Mesothelial cell of epicardium (in vitro differentiated cells): Measurements from ENCODE around the gene EIF4G3. TPM values are rescaled to one million over a fixed set of nuclear protein-coding genes. Genes with fewer than 3 reads are reported as not detected.
"Not testable (repeated sequence)": the region's sequence is repeated elsewhere in the genome, so short reads cannot be mapped to it uniquely, and the experiment has no call there.

Experiments
- DNase-seq, 2 experiments: peaks; one replicate each; pipeline ENCODE4 v3.0.0; 2021; ENCODE audit warnings: low spot score in 2 of 2; ENCODE audit not compliant: unreplicated experiment in 2 of 2
- H3K27ac Mint-ChIP-seq: 2 replicates; pipeline ENCODE4 v1.8.0; 2021; ENCODE audit warnings: mixed read lengths
- H3K27me3 Mint-ChIP-seq: 2 replicates; pipeline ENCODE4 v1.8.0; 2021; ENCODE audit warnings: low read depth, mixed read lengths
- H3K36me3 Mint-ChIP-seq: 2 replicates; pipeline ENCODE4 v1.8.0; 2021; ENCODE audit warnings: mixed read lengths
- H3K4me1 Mint-ChIP-seq: 2 replicates; pipeline ENCODE4 v1.8.0; 2021; ENCODE audit warnings: mixed read lengths
- H3K4me3 Mint-ChIP-seq: 2 replicates; pipeline ENCODE4 v1.8.0; 2021; ENCODE audit warnings: mild to moderate bottlenecking, moderate library complexity, mixed read lengths
- H3K9me3 Mint-ChIP-seq: 2 replicates; pipeline ENCODE4 v1.8.0; 2021; ENCODE audit warnings: mixed read lengths
- CTCF ChIP-seq: fragments of 200-600 bp; sonication (generic); IDR thresholded peaks from one replicate; pipeline ENCODE4 v1.5.0; 2021; ENCODE audit warnings: antibody characterized with exemption; ENCODE audit not compliant: unreplicated experiment
- total RNA-seq: library from RNA; stranded (reverse); gene quantifications from 3 replicates; pipeline ENCODE4 v1.2.1, GENCODE V29; 2021

The EIF4G3 gene
- total RNA-seq, 1 donor from 2014 or later = 106 TPM

DNA sequence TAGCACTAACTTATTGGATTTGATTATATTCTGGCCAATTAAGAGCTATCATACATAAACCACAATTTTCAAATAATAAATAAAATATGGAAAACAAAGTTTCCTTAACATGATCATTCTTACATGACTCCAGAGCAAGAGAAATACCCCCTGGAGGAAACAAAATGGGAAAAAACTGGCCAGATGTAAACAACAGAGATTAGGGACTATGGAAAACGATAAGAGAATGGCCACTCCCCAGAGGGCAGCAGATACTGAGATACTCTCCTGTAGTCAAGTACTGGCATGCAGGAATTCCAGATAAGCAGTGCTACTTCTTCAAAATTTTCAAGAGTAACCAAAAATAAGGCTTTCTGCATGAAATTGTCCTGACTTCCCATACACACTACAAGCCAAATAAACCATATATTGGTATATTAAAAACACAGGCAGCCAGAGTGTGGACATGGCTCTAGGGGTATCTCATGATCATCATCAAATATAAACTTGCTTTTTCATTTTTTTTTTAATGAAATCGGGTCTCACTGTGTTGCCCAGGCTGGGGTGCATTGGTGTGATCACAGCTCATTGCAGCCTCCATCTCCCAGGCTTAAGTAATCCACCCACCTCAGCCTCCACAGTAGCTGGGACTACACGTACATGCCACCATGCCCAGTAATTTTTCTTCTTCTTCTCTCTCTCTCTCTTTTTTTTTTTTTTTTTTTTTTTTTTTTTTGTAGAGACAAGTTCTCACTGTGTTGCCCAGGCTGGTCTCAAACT, 118.5 kb downstream of the EIF4G3 start:
- TF ChIP-seq CTCF = no peak
- no peak overlapping the region for H3K4me3 Mint-ChIP-seq
- peaks cover 7% of the 10 kb centered on the region for H3K4me1 Mint-ChIP-seq
- H3K36me3 Mint-ChIP-seq = peaks cover 5% of the 10 kb centered on the region
- no peaks in the 10 kb centered on the region for H3K27me3 Mint-ChIP-seq
- DNase-seq = no peak
- H3K27ac Mint-ChIP-seq = no peak overlapping the region
- H3K9me3 Mint-ChIP-seq = peaks cover 4% of the 10 kb centered on the region

- not testable (repeated sequence) for H3K4me1 Mint-ChIP-seq
Observed at GRCh38 chr1:21053189-21053928, 123.3 kb downstream of the EIF4G3 start.

GRCh38 chr1:21052034-21052433, 124.7 kb downstream of the EIF4G3 start:
- TF ChIP-seq CTCF = no peak
- H3K4me1 Mint-ChIP-seq = peaks cover 5% of the 10 kb centered on the region
- peaks cover 4% of the 10 kb centered on the region for H3K9me3 Mint-ChIP-seq
- no peak overlapping the region for H3K4me3 Mint-ChIP-seq
- no peak overlapping the region for H3K27ac Mint-ChIP-seq
- DNase-seq = no peak
- peaks cover 18% of the 10 kb centered on the region for H3K36me3 Mint-ChIP-seq
- H3K27me3 Mint-ChIP-seq = no peaks in the 10 kb centered on the region

More at GRCh38 chr1:21053189-21053928, 123.3 kb downstream of the EIF4G3 start:
- not testable (repeated sequence) for H3K27me3 Mint-ChIP-seq, H3K27ac Mint-ChIP-seq, DNase-seq, H3K4me3 Mint-ChIP-seq, H3K9me3 Mint-ChIP-seq
- H3K36me3 Mint-ChIP-seq = peaks cover 18% of the 10 kb centered on the region

GRCh38 chr1:21051177-21051825, 125.4 kb downstream of the EIF4G3 start:
- peaks cover 5% of the 10 kb centered on the region for H3K4me1 Mint-ChIP-seq
- TF ChIP-seq CTCF = no peak
- H3K27me3 Mint-ChIP-seq = no peaks in the 10 kb centered on the region
- H3K4me3 Mint-ChIP-seq = no peak overlapping the region
- peaks cover 18% of the 10 kb centered on the region for H3K36me3 Mint-ChIP-seq
- H3K27ac Mint-ChIP-seq = no peak overlapping the region
- DNase-seq = no peak
- peaks cover 4% of the 10 kb centered on the region for H3K9me3 Mint-ChIP-seq

GRCh38 chr1:21050031-21050430, 126.7 kb downstream of the EIF4G3 start:
- no peak overlapping the region for H3K4me3 Mint-ChIP-seq
- peaks cover 18% of the 10 kb centered on the region for H3K36me3 Mint-ChIP-seq
- no peak overlapping the region for H3K27ac Mint-ChIP-seq
- TF ChIP-seq CTCF = no peak
- H3K27me3 Mint-ChIP-seq = no peaks in the 10 kb centered on the region
- DNase-seq = no peak
- H3K9me3 Mint-ChIP-seq = peaks cover 4% of the 10 kb centered on the region
- H3K4me1 Mint-ChIP-seq = peaks cover 9% of the 10 kb centered on the region

DNA sequence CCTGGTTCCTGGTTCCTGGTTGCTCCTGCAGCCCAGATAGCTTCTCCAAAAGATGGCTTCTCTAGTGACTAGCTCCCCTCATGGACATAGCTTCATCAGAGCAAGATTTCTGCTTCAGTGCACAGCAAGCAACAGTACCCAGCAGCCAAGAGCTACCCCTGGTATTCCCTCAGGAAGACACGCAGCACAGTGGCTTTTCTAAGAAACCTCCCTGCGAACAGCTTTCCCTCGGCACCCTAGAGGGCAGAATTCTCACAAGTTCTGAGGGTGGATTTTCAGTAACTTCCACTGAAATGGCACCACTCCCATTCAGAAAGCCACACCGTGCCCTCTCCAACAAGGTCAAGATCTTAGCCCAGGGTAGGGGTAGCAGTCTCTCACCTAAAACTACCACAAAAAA, 128.2 kb downstream of the EIF4G3 start:
- H3K9me3 Mint-ChIP-seq = no peaks in the 10 kb centered on the region
- peaks cover 11% of the 10 kb centered on the region for H3K4me1 Mint-ChIP-seq
- no peaks in the 10 kb centered on the region for H3K27me3 Mint-ChIP-seq
- H3K4me3 Mint-ChIP-seq = no peak overlapping the region
- no peak for TF ChIP-seq CTCF
- no peak overlapping the region for H3K27ac Mint-ChIP-seq
- H3K36me3 Mint-ChIP-seq = peaks cover 13% of the 10 kb centered on the region
- no peak for DNase-seq
